ENCODE data around the gene MGAT4A.

DNA sequence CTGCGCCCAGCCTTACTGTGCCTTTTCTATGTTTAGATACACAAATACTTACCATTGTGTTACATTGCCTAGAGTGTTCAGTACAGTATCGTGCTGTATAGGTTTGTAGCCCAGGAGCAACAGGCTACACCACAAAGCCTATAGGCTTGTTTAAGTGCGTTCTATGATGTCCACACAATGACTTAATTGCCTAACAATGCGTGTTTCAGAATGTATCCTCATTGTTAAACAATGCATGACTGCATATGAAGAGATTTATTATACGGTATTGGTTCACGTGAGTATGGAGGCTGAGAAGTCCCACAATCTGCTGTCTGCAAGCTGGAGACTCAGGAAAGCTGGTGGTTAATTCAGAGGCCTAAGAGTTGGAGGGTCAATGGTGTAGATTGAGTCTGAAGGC lies 46.1 kb upstream of the MGAT4A start:
- no peak for TF ChIP-seq POLR2A (IDR thresholded peaks at IDR 0.05)
- TF ChIP-seq, protein P1, sequence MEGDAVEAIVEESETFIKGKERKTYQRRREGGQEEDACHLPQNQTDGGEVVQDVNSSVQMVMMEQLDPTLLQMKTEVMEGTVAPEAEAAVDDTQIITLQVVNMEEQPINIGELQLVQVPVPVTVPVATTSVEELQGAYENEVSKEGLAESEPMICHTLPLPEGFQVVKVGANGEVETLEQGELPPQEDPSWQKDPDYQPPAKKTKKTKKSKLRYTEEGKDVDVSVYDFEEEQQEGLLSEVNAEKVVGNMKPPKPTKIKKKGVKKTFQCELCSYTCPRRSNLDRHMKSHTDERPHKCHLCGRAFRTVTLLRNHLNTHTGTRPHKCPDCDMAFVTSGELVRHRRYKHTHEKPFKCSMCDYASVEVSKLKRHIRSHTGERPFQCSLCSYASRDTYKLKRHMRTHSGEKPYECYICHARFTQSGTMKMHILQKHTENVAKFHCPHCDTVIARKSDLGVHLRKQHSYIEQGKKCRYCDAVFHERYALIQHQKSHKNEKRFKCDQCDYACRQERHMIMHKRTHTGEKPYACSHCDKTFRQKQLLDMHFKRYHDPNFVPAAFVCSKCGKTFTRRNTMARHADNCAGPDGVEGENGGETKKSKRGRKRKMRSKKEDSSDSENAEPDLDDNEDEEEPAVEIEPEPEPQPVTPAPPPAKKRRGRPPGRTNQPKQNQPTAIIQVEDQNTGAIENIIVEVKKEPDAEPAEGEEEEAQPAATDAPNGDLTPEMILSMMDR (IDR thresholded peaks at IDR 0.05), result no peak
